Brain microvascular endothelial cell (primary cell): ENCODE results near the gene AMER2.
"Not testable (repeated sequence)": the region's sequence is repeated elsewhere in the genome, so short reads cannot be mapped to it uniquely, and the experiment has no call there.

Experiments
- DNase-seq: peaks from one replicate; pipeline ENCODE4 v3.0.0-alpha.2; 2020
- H3K27ac ChIP-seq: fragments of 250-450 bp; sonication (Bioruptor Pico); 2 replicates; pipeline ENCODE4 v1.5.1; 2020; ENCODE audit warnings: mild to moderate bottlenecking, moderate library complexity
- H3K27me3 ChIP-seq: fragments of 250-450 bp; sonication (Bioruptor Pico); replicated peaks from 2 replicates; pipeline ENCODE4 v1.5.1; 2020; ENCODE audit warnings: mild to moderate bottlenecking
- H3K36me3 ChIP-seq: fragments of 250-450 bp; sonication (Bioruptor Pico); replicated peaks from 2 replicates; pipeline ENCODE4 v1.5.1; 2020; ENCODE audit warnings: mild to moderate bottlenecking
- H3K4me3 ChIP-seq: 2 replicates; pipeline ENCODE4 v1.5.1; 2011; ENCODE audit warnings: low read depth, mild to moderate bottlenecking, control low read depth, low read length, moderate library complexity
- CTCF ChIP-seq: IDR thresholded peaks from 2 replicates; pipeline ENCODE4 v1.5.1; 2011; ENCODE audit warnings: low read depth, mild to moderate bottlenecking, moderate library complexity, low read length, control low read depth, inconsistent platforms; ENCODE audit errors: missing control alignments
- in situ Hi-C: cut with HindIII; loops from 2 replicates; pipeline ENCODE4 v1.10.0; 2017; ENCODE audit warnings: low sequenced_read_pairs, low pct_ligation_motif_present

The AMER2 gene

GRCh38 chr13:25169356-25169755 is 2.7 kb downstream of the AMER2 start:
- no peak for TF ChIP-seq CTCF
- DNase-seq: no peak
- H3K27me3 ChIP-seq: peaks cover 39% of the 10 kb centered on the region
- no peak overlapping the region for H3K4me3 ChIP-seq
- H3K27ac ChIP-seq: no peak overlapping the region
- H3K36me3 ChIP-seq: no peaks in the 10 kb centered on the region
- in situ Hi-C loops: no loop called here

GRCh38 chr13:25168790-25169189 is 3.3 kb downstream of the AMER2 start:
- no peak for DNase-seq
- in situ Hi-C loops: no loop called here
- no peak for TF ChIP-seq CTCF
- peaks cover 39% of the 10 kb centered on the region for H3K27me3 ChIP-seq
- no peak overlapping the region for H3K27ac ChIP-seq
- H3K4me3 ChIP-seq: no peak overlapping the region
- H3K36me3 ChIP-seq: no peaks in the 10 kb centered on the region

- Histone ChIP-seq H3K4me3 (no peak overlapping the region), H3K27ac (no peak overlapping the region), H3K27me3 (peaks cover 39% of the 10 kb centered on the region), H3K36me3 (no peaks in the 10 kb centered on the region)
- in situ Hi-C loops: no loop called here
- DNase-seq: no peak
- TF ChIP-seq CTCF: no peak
These were observed 4.5 kb downstream of the AMER2 start for GRCh38 chr13:25167382-25168174.

- TF ChIP-seq CTCF: no peak
- no peak for DNase-seq
- peaks cover 26% of the 10 kb centered on the region for H3K27me3 ChIP-seq
These were observed 5.8 kb downstream of the AMER2 start for GRCh38 chr13:25166306-25166705.

GRCh38 chr13:25165663-25166062 is 6.4 kb downstream of the AMER2 start:
- TF ChIP-seq CTCF: no peak
- H3K4me3 ChIP-seq: no peak overlapping the region
- H3K36me3 ChIP-seq: no peaks in the 10 kb centered on the region
- in situ Hi-C loops: no loop called here
- H3K27ac ChIP-seq: no peak overlapping the region
- no peak for DNase-seq
- peaks cover 20% of the 10 kb centered on the region for H3K27me3 ChIP-seq

More at GRCh38 chr13:25166306-25166705, 5.8 kb downstream of the AMER2 start:
- in situ Hi-C loops: no loop called here
- H3K4me3 ChIP-seq: no peak overlapping the region
- H3K27ac ChIP-seq: no peak overlapping the region
- H3K36me3 ChIP-seq: no peaks in the 10 kb centered on the region

GRCh38 chr13:25165163-25165562 is 6.9 kb downstream of the AMER2 start:
- peaks cover 15% of the 10 kb centered on the region for H3K27me3 ChIP-seq
- in situ Hi-C loops, DNase-seq, H3K4me3 ChIP-seq, H3K27ac ChIP-seq, H3K36me3 ChIP-seq: not testable (repeated sequence)
